PC-9 (cell line): ENCODE data around the gene ZNF408. TPM values are rescaled to one million over a fixed set of nuclear protein-coding genes. Genes with fewer than 3 reads are reported as not detected.

ENCODE experiments used
- BruUV-seq: library from RNA; stranded (reverse); fragments of 400-500 nt; replicated peaks from 2 replicates; lab custom pipeline; 2021; lab: Mats Ljungman, UMichigan
- CTCF ChIA-PET: fragments of 300-600 bp; sonication (Branson Sonifier 250); formaldehyde crosslinking; loops from one replicate; lab custom pipeline; 2022; ENCODE audit warnings: antibody characterized with exemption; lab: Charles Lee
- POLR2A ChIA-PET: fragments of 300-600 bp; sonication (Branson Sonifier 250); formaldehyde crosslinking; loops from one replicate; lab custom pipeline; 2022; ENCODE audit warnings: antibody characterized with exemption; ENCODE audit not compliant: unreplicated experiment; lab: Charles Lee
- DNase-seq, 2 experiments: peaks; one replicate each; pipeline versions ENCODE4 v3.0.0 to v3.0.0-alpha.2; 2015 to 2022; ENCODE audit warnings: mixed read lengths in 1 of 2
- H2AFZ ChIP-seq: fragments of 200-600 bp; sonication (generic); 2 replicates; pipeline ENCODE4 v1.8.1; 2017; ENCODE audit warnings: antibody characterized with exemption
- H3F3A ChIP-seq: fragments of 200-600 bp; sonication (generic); 2 replicates; pipeline ENCODE4 v1.8.1; 2017; ENCODE audit warnings: antibody characterized with exemption, mild to moderate bottlenecking, low read depth; ENCODE audit not compliant: insufficient read depth
- H3K27ac ChIP-seq: fragments of 200-600 bp; sonication (generic); 2 replicates; pipeline ENCODE4 v1.6.1; 2016; ENCODE audit warnings: mixed run types
- H3K27me3 ChIP-seq: fragments of 200-600 bp; sonication (generic); 2 replicates; pipeline ENCODE4 v1.6.1; 2016; ENCODE audit warnings: low read depth, mixed run types; ENCODE audit not compliant: insufficient read depth
- H3K36me3 ChIP-seq: fragments of 200-600 bp; sonication (generic); 2 replicates; pipeline ENCODE4 v1.6.1; 2016; ENCODE audit warnings: low read depth, mixed run types
- H3K4me1 ChIP-seq: fragments of 200-600 bp; sonication (generic); replicated peaks from 2 replicates; pipeline ENCODE4 v1.6.1; 2016; ENCODE audit warnings: mixed run types; ENCODE audit not compliant: insufficient read depth
- H3K4me2 ChIP-seq: fragments of 200-600 bp; sonication (generic); 2 replicates; pipeline ENCODE4 v1.6.1; 2017; ENCODE audit warnings: mixed run types
- H3K4me3 ChIP-seq: fragments of 200-600 bp; sonication (generic); 2 replicates; pipeline ENCODE4 v1.6.1; 2016; ENCODE audit warnings: mixed run types
- H3K79me2 ChIP-seq: fragments of 200-600 bp; sonication (generic); 2 replicates; pipeline ENCODE4 v1.6.1; 2017; ENCODE audit warnings: low read depth, mixed run types
- H3K9me2 ChIP-seq: fragments of 200-600 bp; sonication (generic); 2 replicates; pipeline ENCODE4 v1.8.1; 2017; ENCODE audit warnings: mild to moderate bottlenecking; ENCODE audit not compliant: insufficient read depth
- H3K9me3 ChIP-seq: fragments of 200-600 bp; sonication (generic); 2 replicates; pipeline ENCODE4 v1.8.1; 2016; ENCODE audit warnings: low read depth; ENCODE audit not compliant: insufficient read depth
- H4K20me1 ChIP-seq: fragments of 200-600 bp; sonication (generic); 2 replicates; pipeline ENCODE4 v1.8.1; 2017; ENCODE audit not compliant: insufficient read depth
- CTCF ChIP-seq: fragments of 200-600 bp; sonication (generic); conservative IDR thresholded peaks from 2 replicates; pipeline ENCODE4 v1.6.1; 2017; ENCODE audit warnings: mixed run types, antibody characterized with exemption, mild to moderate bottlenecking, moderate library complexity
- EZH2 ChIP-seq: fragments of 200-600 bp; sonication (generic); IDR thresholded peaks from 2 replicates; pipeline ENCODE4 v1.8.0; 2017; ENCODE audit warnings: antibody characterized with exemption, low read depth
- intact Hi-C: fragments of 100-400 bp; cut with micrococcal nuclease; formaldehyde crosslinking; loops from one replicate; pipeline ENCODE4 v1.10.0; 2022; ENCODE audit not compliant: unreplicated experiment
- total RNA-seq: library from RNA; stranded (reverse); gene quantifications from 2 replicates; pipeline ENCODE4 v1.2.3, GENCODE V29; 2021

The ZNF408 gene
- total RNA-seq, 1 experiment from 2014 or later, result 13.8 TPM

- Histone ChIP-seq H4K20me1 (no peaks in the 10 kb centered on the region), H3K36me3 (no peaks in the 10 kb centered on the region), H3K9me2 (no peaks in the 10 kb centered on the region), H2AFZ (no peak overlapping the region), H3K27ac (no peak overlapping the region), H3K4me1 (peaks cover 21% of the 10 kb centered on the region), H3K9me3 (no peaks in the 10 kb centered on the region), H3K27me3 (no peaks in the 10 kb centered on the region), H3K4me2 (no peak overlapping the region), H3K4me3 (no peak overlapping the region), H3K79me2 (no peaks in the 10 kb centered on the region), H3F3A (no peaks in the 10 kb centered on the region)
- DNase-seq, result no peak
- TF ChIP-seq EZH2, result no peak
- TF ChIP-seq CTCF, result no peak
- POLR2A ChIA-PET, result no interaction called here
- CTCF ChIA-PET, result no interaction called here
- BruUV-seq, result no TSS peak
- intact Hi-C loops, result loop anchor here (5.0 kb wide), 1 partner anchor 597 kb away; the partner anchor contains the start of gene PHF21A
These were observed 18.9 kb downstream of the ZNF408 start for GRCh38 chr11:46719543-46720218.

GRCh38 chr11:46721286-46721685 lies 20.5 kb downstream of the ZNF408 start:
- no peaks in the 10 kb centered on the region for H3K27me3 ChIP-seq
- H3K27ac ChIP-seq, result no peak overlapping the region
- no peaks in the 10 kb centered on the region for H3K79me2 ChIP-seq
- no TSS peak for BruUV-seq
- H3K9me3 ChIP-seq, result no peaks in the 10 kb centered on the region
- H2AFZ ChIP-seq, result no peak overlapping the region
- ChIA-PET POLR2A (no interaction called here), CTCF (no interaction called here)
- no peaks in the 10 kb centered on the region for H4K20me1 ChIP-seq
- no peaks in the 10 kb centered on the region for H3K9me2 ChIP-seq
- DNase-seq, result no peak
- no peak overlapping the region for H3K4me2 ChIP-seq
- H3K36me3 ChIP-seq, result no peaks in the 10 kb centered on the region
- TF ChIP-seq CTCF, result no peak
- no peak for TF ChIP-seq EZH2
- no peaks in the 10 kb centered on the region for H3F3A ChIP-seq
- no peak overlapping the region for H3K4me3 ChIP-seq
- intact Hi-C loops, result no loop called here
- H3K4me1 ChIP-seq, result peaks cover 14% of the 10 kb centered on the region

- Histone ChIP-seq H2AFZ (no peak overlapping the region), H3K4me2 (no peak overlapping the region), H3K27ac (no peak overlapping the region), H3K36me3 (no peaks in the 10 kb centered on the region), H4K20me1 (no peaks in the 10 kb centered on the region), H3K79me2 (no peaks in the 10 kb centered on the region), H3K4me1 (peaks cover 9% of the 10 kb centered on the region), H3F3A (no peaks in the 10 kb centered on the region), H3K9me2 (no peaks in the 10 kb centered on the region), H3K4me3 (no peak overlapping the region), H3K27me3 (no peaks in the 10 kb centered on the region), H3K9me3 (no peaks in the 10 kb centered on the region)
- intact Hi-C loops, result no loop called here
- BruUV-seq, result no TSS peak
- TF ChIP-seq EZH2 (no peak), CTCF (no peak)
- ChIA-PET CTCF (interaction anchor here (0.6 kb wide), 1 partner anchor 1695 kb away, joined by 3 read pairs; no protein-coding TSS in a partner anchor), POLR2A (no interaction called here)
- no peak for DNase-seq
These were observed 21.9 kb downstream of the ZNF408 start for GRCh38 chr11:46722566-46723358.
